Brain microvascular endothelial cell (primary cell): Measurements from ENCODE around the gene FECH.
A peak's percentile ranks its signal among the peaks of the same experiment; 100 is the strongest.

Source experiments
- DNase-seq: peaks from one replicate; pipeline ENCODE4 v3.0.0-alpha.2; 2020
- H3K27ac ChIP-seq: fragments of 250-450 bp; sonication (Bioruptor Pico); 2 replicates; pipeline ENCODE4 v1.5.1; 2020; ENCODE audit warnings: mild to moderate bottlenecking, moderate library complexity
- H3K27me3 ChIP-seq: fragments of 250-450 bp; sonication (Bioruptor Pico); replicated peaks from 2 replicates; pipeline ENCODE4 v1.5.1; 2020; ENCODE audit warnings: mild to moderate bottlenecking
- H3K36me3 ChIP-seq: fragments of 250-450 bp; sonication (Bioruptor Pico); replicated peaks from 2 replicates; pipeline ENCODE4 v1.5.1; 2020; ENCODE audit warnings: mild to moderate bottlenecking
- H3K4me3 ChIP-seq: 2 replicates; pipeline ENCODE4 v1.5.1; 2011; ENCODE audit warnings: low read depth, mild to moderate bottlenecking, control low read depth, low read length, moderate library complexity
- in situ Hi-C: cut with HindIII; loops from 2 replicates; pipeline ENCODE4 v1.10.0; 2017; ENCODE audit warnings: low sequenced_read_pairs, low pct_ligation_motif_present
- TF ChIP-seq, protein P1 (sequence below): IDR thresholded peaks from 2 replicates; pipeline ENCODE4 v1.5.1; 2011; ENCODE audit warnings: low read depth, mild to moderate bottlenecking, moderate library complexity, low read length, control low read depth, inconsistent platforms; ENCODE audit errors: missing control alignments

The FECH gene

DNA sequence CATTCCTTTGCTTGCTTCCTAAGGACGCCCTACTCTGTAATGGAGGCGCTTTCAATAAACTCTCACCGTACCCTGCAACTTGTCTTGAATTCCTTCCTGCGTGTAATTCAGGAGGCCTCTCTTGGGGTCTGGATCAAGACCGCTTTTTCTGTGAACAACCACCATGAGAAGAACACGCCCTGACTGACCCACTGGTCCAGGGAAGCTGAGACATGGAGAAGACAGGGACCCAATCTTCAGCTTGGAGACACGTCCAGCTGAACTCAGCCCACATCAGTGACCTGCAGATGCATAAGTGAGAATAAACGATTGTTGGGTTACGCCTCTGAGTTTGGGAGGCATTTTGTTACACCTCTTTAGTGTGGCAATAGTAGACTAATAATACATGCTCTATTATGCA lies 42.9 kb upstream of the FECH start:
- no peak for DNase-seq
- H3K36me3 ChIP-seq = no peaks in the 10 kb centered on the region
- no peak overlapping the region for H3K27ac ChIP-seq
- H3K27me3 ChIP-seq = no peaks in the 10 kb centered on the region
- TF ChIP-seq, protein P1, sequence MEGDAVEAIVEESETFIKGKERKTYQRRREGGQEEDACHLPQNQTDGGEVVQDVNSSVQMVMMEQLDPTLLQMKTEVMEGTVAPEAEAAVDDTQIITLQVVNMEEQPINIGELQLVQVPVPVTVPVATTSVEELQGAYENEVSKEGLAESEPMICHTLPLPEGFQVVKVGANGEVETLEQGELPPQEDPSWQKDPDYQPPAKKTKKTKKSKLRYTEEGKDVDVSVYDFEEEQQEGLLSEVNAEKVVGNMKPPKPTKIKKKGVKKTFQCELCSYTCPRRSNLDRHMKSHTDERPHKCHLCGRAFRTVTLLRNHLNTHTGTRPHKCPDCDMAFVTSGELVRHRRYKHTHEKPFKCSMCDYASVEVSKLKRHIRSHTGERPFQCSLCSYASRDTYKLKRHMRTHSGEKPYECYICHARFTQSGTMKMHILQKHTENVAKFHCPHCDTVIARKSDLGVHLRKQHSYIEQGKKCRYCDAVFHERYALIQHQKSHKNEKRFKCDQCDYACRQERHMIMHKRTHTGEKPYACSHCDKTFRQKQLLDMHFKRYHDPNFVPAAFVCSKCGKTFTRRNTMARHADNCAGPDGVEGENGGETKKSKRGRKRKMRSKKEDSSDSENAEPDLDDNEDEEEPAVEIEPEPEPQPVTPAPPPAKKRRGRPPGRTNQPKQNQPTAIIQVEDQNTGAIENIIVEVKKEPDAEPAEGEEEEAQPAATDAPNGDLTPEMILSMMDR = no peak
- in situ Hi-C loops = no loop called here
- H3K4me3 ChIP-seq = peak overlapping the region; percentile 72

DNA sequence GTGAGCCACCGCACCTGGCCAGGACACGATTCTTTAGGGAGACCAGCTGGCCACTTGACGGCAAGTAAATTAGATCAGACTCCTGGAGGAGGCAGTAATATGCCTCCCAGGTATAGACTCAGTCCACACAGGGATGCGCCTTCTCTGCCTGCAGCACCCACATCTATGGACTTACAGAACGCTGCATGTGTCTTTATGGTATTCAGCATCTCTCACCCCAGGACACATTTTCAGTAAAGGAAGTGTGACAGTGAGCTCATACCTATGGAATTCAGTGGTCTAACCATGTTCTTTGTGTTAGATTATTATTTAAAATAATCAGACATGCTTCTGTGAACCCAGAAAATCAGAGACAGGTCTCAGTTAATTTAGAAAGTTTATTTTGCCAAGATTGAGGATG lies 41.0 kb upstream of the FECH start:
- in situ Hi-C loops = no loop called here
- H3K36me3 ChIP-seq = no peaks in the 10 kb centered on the region
- peak; percentile 38 for DNase-seq
- H3K27me3 ChIP-seq = no peaks in the 10 kb centered on the region
- TF ChIP-seq, protein P1 = no peak
- H3K4me3 ChIP-seq = no peak overlapping the region
- H3K27ac ChIP-seq = peak overlapping the region; percentile 35

DNA sequence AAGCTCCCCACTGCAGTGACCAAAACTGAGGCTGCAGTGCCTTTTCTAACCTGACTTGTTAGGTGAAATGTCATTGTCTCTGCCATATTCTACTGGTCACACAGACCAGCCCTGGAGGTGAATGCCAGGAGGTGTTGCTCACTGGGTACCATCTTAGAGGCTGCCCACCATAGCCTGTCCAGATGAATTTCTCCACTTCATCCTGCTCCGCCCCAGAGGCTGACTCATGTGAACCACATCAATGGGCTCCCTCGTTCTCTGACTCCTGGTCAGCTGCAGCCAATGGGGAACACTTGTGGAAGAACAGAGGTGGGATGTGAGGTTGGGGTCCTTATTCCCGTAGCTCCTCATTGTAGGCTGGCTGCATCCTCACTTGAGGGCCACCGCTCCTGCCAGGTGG lies 38.5 kb upstream of the FECH start:
- H3K27ac ChIP-seq = no peak overlapping the region
- H3K4me3 ChIP-seq = no peak overlapping the region
- in situ Hi-C loops = no loop called here
- peaks cover 1% of the 10 kb centered on the region for H3K36me3 ChIP-seq
- peak; percentile 52 for DNase-seq
- TF ChIP-seq, protein P1 = no peak
- no peaks in the 10 kb centered on the region for H3K27me3 ChIP-seq

DNA sequence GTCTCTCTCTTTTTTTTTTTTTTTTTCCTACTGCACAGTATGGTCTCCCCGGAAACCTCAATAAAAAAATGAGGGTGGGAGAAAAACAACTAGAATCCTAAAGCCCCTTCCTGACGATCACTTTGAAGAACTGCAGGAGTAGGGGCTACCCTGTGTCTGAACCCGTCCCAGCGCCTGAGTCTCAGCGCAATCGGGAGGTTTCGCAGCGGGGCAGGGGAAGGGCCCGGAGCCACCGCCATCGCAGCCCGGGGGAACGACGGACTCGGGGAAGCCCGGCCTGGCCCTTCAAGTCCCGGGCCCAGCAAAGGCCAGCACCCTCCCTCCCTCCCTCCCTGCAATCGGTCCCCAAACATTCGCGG lies 34.7 kb upstream of the FECH start:
- in situ Hi-C loops = no loop called here
- TF ChIP-seq, protein P1 = no peak
- Histone ChIP-seq H3K36me3 (peaks cover 18% of the 10 kb centered on the region), H3K27ac (peak overlapping the region; percentile 87), H3K4me3 (peak overlapping the region; percentile 99), H3K27me3 (no peaks in the 10 kb centered on the region)
- DNase-seq = no peak

DNA sequence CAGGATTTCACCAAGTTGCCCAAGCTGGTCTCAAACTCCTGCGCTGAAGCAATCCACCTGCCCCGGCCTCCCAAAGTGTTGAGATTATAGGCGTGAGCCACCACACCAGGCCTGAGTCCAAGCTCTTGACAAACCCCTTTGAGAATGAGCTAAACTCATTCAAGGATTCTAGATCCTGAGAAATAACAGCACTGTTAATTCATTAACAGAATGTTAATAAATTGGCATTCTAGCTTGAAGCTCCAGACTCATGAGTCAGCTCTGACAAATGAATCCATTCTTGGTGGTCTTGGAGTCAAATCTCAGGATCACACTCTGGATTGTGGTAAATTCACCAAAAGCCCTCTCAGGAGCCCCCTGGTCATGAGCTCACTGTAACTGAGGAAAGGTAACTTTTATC lies 33.4 kb upstream of the FECH start:
- in situ Hi-C loops = no loop called here
- H3K27ac ChIP-seq = no peak overlapping the region
- TF ChIP-seq, protein P1 = no peak
- no peaks in the 10 kb centered on the region for H3K27me3 ChIP-seq
- DNase-seq = no peak
- H3K36me3 ChIP-seq = peaks cover 30% of the 10 kb centered on the region
- H3K4me3 ChIP-seq = no peak overlapping the region

DNA sequence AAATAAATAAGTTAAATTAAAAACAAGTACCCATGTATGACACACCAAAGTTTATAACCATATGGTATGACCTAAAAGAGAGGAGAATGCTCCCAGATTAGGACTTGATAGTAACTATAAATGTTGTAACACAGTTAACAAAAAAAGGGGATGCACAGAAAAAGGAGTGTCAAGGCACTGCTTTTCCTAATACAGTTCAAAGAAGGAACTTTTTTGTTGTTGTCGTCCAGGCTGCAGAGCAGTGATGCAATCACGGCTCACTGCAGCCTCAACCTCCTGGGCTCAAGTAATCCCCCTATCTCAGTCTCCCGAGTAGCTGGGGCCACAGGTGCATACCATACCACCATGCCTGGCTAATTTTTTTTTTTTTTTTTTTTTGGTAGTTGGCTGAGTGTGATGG lies 32.4 kb upstream of the FECH start:
- Histone ChIP-seq H3K36me3 (peaks cover 38% of the 10 kb centered on the region), H3K4me3 (no peak overlapping the region), H3K27me3 (no peaks in the 10 kb centered on the region), H3K27ac (no peak overlapping the region)
- in situ Hi-C loops = no loop called here
- TF ChIP-seq, protein P1 = no peak
- no peak for DNase-seq
